Endodermal cell (in vitro differentiated cells): ENCODE data around the gene MBNL2. TPM values are rescaled to one million over a fixed set of nuclear protein-coding genes. Genes with fewer than 3 reads are reported as not detected.
A peak's percentile ranks its signal among the peaks of the same experiment; 100 is the strongest.

ENCODE experiments used
- DNase-seq: peaks from one replicate; pipeline ENCODE4 v3.0.0-alpha.2; 2017
- H3K27ac ChIP-seq: 2 replicates; pipeline ENCODE4 v1.5.1; 2013; ENCODE audit warnings: mild to moderate bottlenecking, low read depth, low read length, moderate library complexity
- H3K27me3 ChIP-seq: 2 replicates; pipeline ENCODE4 v1.6.1; 2013; ENCODE audit warnings: mild to moderate bottlenecking, low read length, moderate library complexity; ENCODE audit not compliant: insufficient read depth, control insufficient read depth, poor library complexity, severe bottlenecking
- H3K36me3 ChIP-seq: 2 replicates; pipeline ENCODE4 v1.7.0; 2013; ENCODE audit warnings: mild to moderate bottlenecking, low read length, moderate library complexity; ENCODE audit not compliant: control insufficient read depth, insufficient read depth
- H3K4me1 ChIP-seq: one replicate; pipeline ENCODE4 v1.7.0; 2013; ENCODE audit warnings: low read length; ENCODE audit not compliant: control insufficient read depth, insufficient read depth
- H3K4me3 ChIP-seq: 2 replicates; pipeline ENCODE4 v1.5.1; 2013; ENCODE audit warnings: mild to moderate bottlenecking, low read length, moderate library complexity
- H3K9ac ChIP-seq: 2 replicates; pipeline ENCODE4 v1.6.1; 2013; ENCODE audit warnings: mild to moderate bottlenecking, low read length, moderate library complexity; ENCODE audit not compliant: poor library complexity, severe bottlenecking; ENCODE audit errors: extremely low read depth
- H3K9me3 ChIP-seq: 2 replicates; pipeline ENCODE4 v1.6.1; 2013; ENCODE audit warnings: mild to moderate bottlenecking, low read length, moderate library complexity; ENCODE audit not compliant: control insufficient read depth
- H3K27ac Mint-ChIP-seq: 2 replicates; pipeline ENCODE4 v1.8.0; 2020; ENCODE audit warnings: mixed read lengths
- H3K27me3 Mint-ChIP-seq: 2 replicates; pipeline ENCODE4 v1.8.0; 2021; ENCODE audit warnings: mild to moderate bottlenecking, mixed read lengths; ENCODE audit not compliant: insufficient read depth
- H3K36me3 Mint-ChIP-seq: 2 replicates; pipeline ENCODE4 v1.8.0; 2020; ENCODE audit warnings: low read depth, mixed read lengths
- H3K4me1 Mint-ChIP-seq: 2 replicates; pipeline ENCODE4 v1.8.0; 2020; ENCODE audit warnings: mixed read lengths
- H3K4me3 Mint-ChIP-seq: 2 replicates; pipeline ENCODE4 v1.8.0; 2020; ENCODE audit warnings: mild to moderate bottlenecking, moderate library complexity, mixed read lengths
- H3K9me3 Mint-ChIP-seq: 2 replicates; pipeline ENCODE4 v1.8.0; 2020; ENCODE audit warnings: mild to moderate bottlenecking, mixed read lengths
- CTCF ChIP-seq: fragments of 200-600 bp; sonication (generic); conservative IDR thresholded peaks from 2 replicates; pipeline ENCODE4 v1.5.0; 2021; ENCODE audit warnings: antibody characterized with exemption, mild to moderate bottlenecking
- WGBS, 2 experiments: methylation state at CpG; one replicate each; pipeline versions ENCODE4 v1.1.5 to v1.1.7; 2013; ENCODE audit warnings: missing lambda C conversion rate in 2 of 2, mixed read lengths in 1 of 2; ENCODE audit not compliant: insufficient coverage in 1 of 2, insufficient read length in 1 of 2; 5-methylcytosine and 5-hydroxymethylcytosine counted together
- total RNA-seq, 2 donors: library from RNA; stranded (reverse); fragmentation: NEBNext Ultra II Directional in 1 of 2; extraction: Animal tissue kit (Norgen Biotek cat#: 25700) in 1 of 2; gene quantifications; 2 replicates in 1 of 2; 3 replicates in 1 of 2; pipeline ENCODE4 v1.2.1, GENCODE V29; 2021

MBNL2 gene
- total RNA-seq, 2 donors from 2014 or later, result 1.7 to 3.3 TPM

DNA sequence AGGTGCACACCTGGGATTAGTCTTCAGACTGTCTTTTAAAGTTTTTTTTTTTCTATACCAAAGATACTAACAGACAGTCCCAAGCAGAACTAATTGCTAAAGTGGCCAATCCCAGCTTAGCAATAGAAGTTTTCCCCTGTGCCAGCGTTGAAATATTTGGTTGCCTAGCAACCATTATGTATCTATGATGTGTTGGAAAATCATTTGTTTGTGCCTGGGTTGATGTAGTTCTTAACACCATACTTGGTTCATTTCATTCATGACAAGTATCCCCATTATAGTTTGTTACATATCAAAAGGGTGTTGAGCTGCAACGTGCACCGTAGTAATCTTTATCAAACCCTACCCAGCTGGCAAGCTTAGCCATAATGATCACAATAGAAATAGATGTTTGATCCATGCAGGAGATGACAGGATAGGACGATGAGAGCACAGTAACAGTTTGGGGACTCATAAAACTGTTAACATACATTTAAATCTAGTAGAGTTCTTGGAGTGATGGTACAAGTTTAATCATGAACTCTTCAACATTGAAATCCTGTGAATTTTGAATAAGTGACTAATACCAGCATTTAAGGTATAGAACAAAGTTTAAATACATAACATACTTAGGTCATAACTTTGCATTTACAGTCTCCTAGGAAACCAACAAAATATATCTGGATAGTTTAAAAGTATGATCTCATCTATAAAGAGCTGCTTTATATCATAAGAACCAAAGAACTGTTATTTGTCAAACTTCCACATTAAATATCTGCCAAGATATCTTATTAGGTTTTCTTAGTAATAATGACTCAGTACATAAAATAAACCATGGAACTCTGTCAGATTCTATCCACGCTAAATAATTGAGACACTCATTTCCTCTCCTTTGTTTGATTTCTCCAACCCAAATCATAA lies 73.4 kb downstream of the MBNL2 start:
- peaks cover 10% of the 10 kb centered on the region for H3K27me3 Mint-ChIP-seq
- Histone ChIP-seq H3K27me3 (peaks cover 18% of the 10 kb centered on the region), H3K4me1 (peaks cover 7% of the 10 kb centered on the region), H3K4me3 (no peak overlapping the region), H3K9me3 (no peaks in the 10 kb centered on the region), H3K9ac (no peak overlapping the region), H3K27ac (peak overlapping the region; percentile 4), H3K36me3 (no peaks in the 10 kb centered on the region)
- no peak overlapping the region for H3K27ac Mint-ChIP-seq
- 60 to 91% methylated on average over 1 to 5 of the region's 5 CpGs for WGBS, 2 experiments
- peaks cover 8% of the 10 kb centered on the region for H3K4me1 Mint-ChIP-seq
- DNase-seq, result no peak
- H3K36me3 Mint-ChIP-seq, result no peaks in the 10 kb centered on the region
- no peaks in the 10 kb centered on the region for H3K9me3 Mint-ChIP-seq
- H3K4me3 Mint-ChIP-seq, result no peak overlapping the region
- TF ChIP-seq CTCF, result no peak

DNA sequence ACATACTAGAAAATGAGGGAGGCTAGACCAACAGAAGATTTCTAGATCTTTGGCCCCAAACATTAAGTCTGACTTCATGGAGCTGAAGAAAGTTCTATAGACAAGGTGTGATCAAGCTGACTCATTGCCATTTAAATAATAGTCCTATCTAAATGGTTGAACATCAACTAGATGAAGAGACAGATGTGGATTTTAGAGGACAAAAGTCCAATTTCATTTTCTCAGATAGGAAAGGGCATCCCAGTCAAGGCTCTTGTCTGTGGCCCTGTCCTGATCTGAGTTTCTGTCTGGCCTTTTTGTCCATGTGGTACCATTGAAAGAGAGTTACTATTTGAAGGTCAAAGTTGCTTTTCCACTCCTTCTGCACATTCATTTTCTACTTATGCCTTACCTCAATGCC lies 74.6 kb downstream of the MBNL2 start:
- no peaks in the 10 kb centered on the region for H3K36me3 Mint-ChIP-seq
- H3K27ac Mint-ChIP-seq, result no peak overlapping the region
- no peaks in the 10 kb centered on the region for H3K9me3 Mint-ChIP-seq
- Histone ChIP-seq H3K27ac (no peak overlapping the region), H3K4me1 (peaks cover 7% of the 10 kb centered on the region), H3K9me3 (no peaks in the 10 kb centered on the region), H3K36me3 (no peaks in the 10 kb centered on the region), H3K9ac (no peak overlapping the region), H3K27me3 (peaks cover 18% of the 10 kb centered on the region), H3K4me3 (no peak overlapping the region)
- H3K27me3 Mint-ChIP-seq, result peaks cover 10% of the 10 kb centered on the region
- no peak for DNase-seq
- H3K4me1 Mint-ChIP-seq, result peaks cover 8% of the 10 kb centered on the region
- TF ChIP-seq CTCF, result no peak
- H3K4me3 Mint-ChIP-seq, result no peak overlapping the region

DNA sequence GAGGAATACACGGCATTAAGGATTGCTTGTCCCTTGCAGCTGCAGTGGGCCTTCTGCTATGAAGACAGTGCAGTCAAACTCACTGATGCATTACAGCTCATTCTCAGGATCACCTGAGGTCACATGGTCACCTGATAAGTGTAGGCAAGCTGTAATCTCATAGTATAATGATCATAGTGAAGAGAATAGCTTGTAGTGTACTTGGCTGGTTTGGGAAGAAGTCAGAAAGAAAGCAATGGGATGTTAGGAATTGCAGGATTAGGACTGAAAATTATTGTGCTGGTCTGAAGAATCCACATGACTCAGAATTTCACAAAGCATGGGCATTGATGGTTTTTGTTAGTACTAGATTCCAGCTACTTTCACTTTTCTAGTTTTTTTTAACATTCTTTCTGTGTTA lies 76.7 kb downstream of the MBNL2 start:
- no peak for DNase-seq
- peak overlapping the region; percentile 17 for H3K4me3 ChIP-seq
- H3K9ac ChIP-seq, result no peak overlapping the region
- Mint-ChIP-seq H3K9me3 (no peaks in the 10 kb centered on the region), H3K4me3 (no peak overlapping the region), H3K27ac (no peak overlapping the region), H3K4me1 (peaks cover 8% of the 10 kb centered on the region), H3K27me3 (peaks cover 10% of the 10 kb centered on the region), H3K36me3 (no peaks in the 10 kb centered on the region)
- H3K36me3 ChIP-seq, result no peaks in the 10 kb centered on the region
- no peak overlapping the region for H3K27ac ChIP-seq
- WGBS, 2 experiments, result 93 to 100% methylated on average over 1 of the region's 1 CpG
- TF ChIP-seq CTCF, result no peak
- no peaks in the 10 kb centered on the region for H3K9me3 ChIP-seq
- H3K27me3 ChIP-seq, result peaks cover 18% of the 10 kb centered on the region
- peaks cover 7% of the 10 kb centered on the region for H3K4me1 ChIP-seq
